ENCODE results near the gene GPATCH8.

Gene GPATCH8

DNA sequence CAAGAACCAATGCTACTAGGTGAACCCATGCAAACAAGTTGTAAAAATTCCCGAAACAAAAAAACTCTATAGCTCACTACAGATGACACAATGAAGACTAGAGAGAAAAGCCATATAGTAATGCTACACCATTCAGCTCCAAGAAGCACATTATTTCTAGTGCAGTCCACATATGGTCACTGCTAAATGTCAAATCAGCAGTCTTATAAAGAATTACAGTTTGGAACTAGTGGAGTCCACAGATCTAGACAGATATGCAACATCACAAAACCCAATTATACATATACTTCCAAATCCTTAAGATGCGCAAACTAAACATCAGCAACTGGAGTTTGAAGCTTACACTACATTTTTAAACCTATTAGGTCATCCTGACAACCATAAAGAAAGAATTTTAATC lies 33.5 kb downstream of the GPATCH8 start:
- DNase-seq (ENCODE audit: low spot score): no peak
- Histone ChIP-seq H3K4me3 (no peak overlapping the region), H3K27ac (no peak overlapping the region)
- TF ChIP-seq CTCF (IDR thresholded peaks at IDR 0.05): no peak

DNA sequence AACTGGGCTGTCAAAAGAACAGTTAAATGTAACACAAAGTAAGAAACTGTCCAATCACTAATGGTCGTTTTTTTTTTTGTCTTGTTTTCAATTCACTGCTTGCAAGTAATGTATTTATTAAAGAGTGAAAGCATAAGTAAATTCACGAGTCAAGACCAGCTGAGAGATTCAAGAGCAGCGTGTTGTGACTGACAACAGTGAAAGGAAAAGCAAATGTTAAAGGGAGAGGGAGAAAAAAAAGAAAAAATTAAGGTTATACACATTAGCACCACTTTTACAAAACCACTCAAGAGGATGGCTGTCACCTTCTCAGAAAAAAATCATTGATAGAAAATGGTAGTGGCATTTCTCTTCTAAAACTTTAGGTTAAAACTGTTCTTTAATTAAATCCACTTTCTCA lies 36.1 kb downstream of the GPATCH8 start:
- no peak for DNase-seq (ENCODE audit: low spot score)
- Histone ChIP-seq H3K4me3 (no peak overlapping the region), H3K27ac (no peak overlapping the region)
- TF ChIP-seq CTCF (IDR thresholded peaks at IDR 0.05): no peak

GRCh38 chr17:44466339-44466738 lies 36.9 kb downstream of the GPATCH8 start:
- Histone ChIP-seq H3K4me3 (no peak overlapping the region), H3K27ac (no peak overlapping the region)
- no peak for TF ChIP-seq CTCF (IDR thresholded peaks at IDR 0.05)
- DNase-seq (ENCODE audit: low spot score): no peak

DNA sequence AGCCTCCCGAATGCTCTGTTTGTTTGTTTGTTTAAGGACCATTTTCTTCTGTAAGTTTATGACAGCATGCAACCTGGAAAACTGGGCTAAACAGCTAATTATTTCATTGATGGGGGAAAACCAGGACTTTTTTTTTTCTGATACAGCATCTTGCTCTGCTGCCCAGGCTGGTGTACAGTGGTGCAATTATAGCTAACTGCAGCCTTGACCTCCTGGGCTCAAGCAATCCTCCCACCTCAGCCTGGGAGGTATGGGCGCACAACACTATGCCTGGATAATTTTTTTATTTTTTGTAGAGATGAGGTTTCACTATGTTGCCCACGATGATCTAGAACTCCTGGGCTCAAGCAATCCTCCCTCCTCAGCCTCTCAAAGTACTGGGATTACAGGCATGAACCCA lies 37.3 kb downstream of the GPATCH8 start:
- Histone ChIP-seq H3K27ac (no peak overlapping the region), H3K4me3 (no peak overlapping the region)
- TF ChIP-seq CTCF (IDR thresholded peaks at IDR 0.05): no peak
- no peak for DNase-seq (ENCODE audit: low spot score)

GRCh38 chr17:44465276-44465675 lies 37.9 kb downstream of the GPATCH8 start:
- Histone ChIP-seq H3K27ac (no peak overlapping the region), H3K4me3 (no peak overlapping the region)
- DNase-seq (ENCODE audit: low spot score): no peak
- no peak for TF ChIP-seq CTCF (IDR thresholded peaks at IDR 0.05)

DNA sequence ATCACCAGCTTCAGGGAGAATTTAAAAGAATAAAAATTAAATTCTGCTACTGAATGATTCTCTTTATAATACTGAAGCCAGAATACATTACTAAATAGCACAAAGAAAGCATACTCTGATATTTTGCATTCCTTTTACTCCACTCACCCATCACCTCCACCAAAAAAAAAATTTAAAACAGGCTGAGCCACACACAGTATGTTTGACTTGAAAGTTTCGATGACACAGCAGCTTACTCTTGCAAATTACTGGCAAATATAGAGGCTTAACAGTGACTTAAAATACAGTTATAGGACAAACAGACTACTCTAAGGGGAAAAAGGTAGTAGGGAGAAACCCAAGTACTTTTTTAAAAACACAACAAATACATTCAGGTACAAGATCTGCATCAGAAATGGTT lies 39.2 kb downstream of the GPATCH8 start:
- no peak overlapping the region for H3K4me3 ChIP-seq
- no peak for DNase-seq (ENCODE audit: low spot score)
- no peak for TF ChIP-seq CTCF (IDR thresholded peaks at IDR 0.05)
- H3K27ac ChIP-seq: no peak overlapping the region

DNA sequence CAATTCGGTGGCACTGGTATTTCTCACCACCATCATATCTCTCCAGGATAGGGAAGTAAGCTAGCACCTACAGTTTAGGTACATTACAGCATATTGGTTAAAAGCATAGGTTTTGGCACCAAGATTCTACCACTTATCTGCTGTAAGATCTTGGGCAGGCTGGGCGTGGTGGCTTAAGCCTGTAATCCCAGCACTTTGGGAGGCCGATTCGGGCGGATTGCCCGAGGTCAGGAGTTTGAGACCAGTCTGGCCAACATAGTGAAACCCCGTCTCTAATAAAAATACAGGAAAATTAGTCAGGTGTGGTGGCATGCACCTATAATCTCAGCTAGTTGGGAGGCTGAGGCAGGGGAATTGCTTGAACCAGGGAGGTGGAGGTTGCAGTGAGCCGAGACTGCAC lies 51.4 kb downstream of the GPATCH8 start:
- Histone ChIP-seq H3K27ac (no peak overlapping the region), H3K4me3 (no peak overlapping the region)
- DNase-seq (ENCODE audit: low spot score): no peak
- TF ChIP-seq CTCF (IDR thresholded peaks at IDR 0.05): no peak

Measured in coronary artery (tissue), 2 donors.